Measurements from ENCODE around the gene PLAGL1. TPM values are rescaled to one million over a fixed set of nuclear protein-coding genes. Genes with fewer than 3 reads are reported as not detected.

The PLAGL1 gene
- total RNA-seq, 1 experiment from 2014 or later = 24.3 TPM

- in situ Hi-C loops (cut with HindIII; ENCODE audit: low pct_unique_long_range_greater_than_20kb, low sequenced_read_pairs) = no loop called here
- intact Hi-C loops (cut with micrococcal nuclease; ENCODE audit: unreplicated experiment) = no loop called here
- Histone ChIP-seq H3K9me3 (ENCODE audit: control insufficient read depth, insufficient read depth, low read depth, low read length) (no peaks in the 10 kb centered on the region), H3K4me1 (ENCODE audit: control insufficient read depth, insufficient read depth, low read length) (no peaks in the 10 kb centered on the region; the same call in 1 of the 2 replicates), H3K36me3 (ENCODE audit: control insufficient read depth, insufficient read depth, low read length) (no peaks in the 10 kb centered on the region), H3K27me3 (ENCODE audit: control insufficient read depth, insufficient read depth, low read length) (no peaks in the 10 kb centered on the region; the same call in 1 of the 2 replicates), H3K4me3 (ENCODE audit: low read depth in 2 of 2, low read length in 2 of 2) (no peak overlapping the region), H3K27ac (ENCODE audit: low read length) (no peak overlapping the region)
- no peak for TF ChIP-seq TCF7L2 (IDR thresholded peaks at IDR 0.05; ENCODE audit: low read depth, low read length)
- TF ChIP-seq REST (IDR thresholded peaks at IDR 0.05; ENCODE audit: insufficient read depth in 1 of 2, low read depth in 2 of 2, low read length in 1 of 2) = no peak
- no peak for TF ChIP-seq CTCF (IDR thresholded peaks at IDR 0.05)
- no peak for TF ChIP-seq POLR2AphosphoS5 (IDR thresholded peaks at IDR 0.05; ENCODE audit: low read depth, low read length)
- no peak for TF ChIP-seq SIN3A (IDR thresholded peaks at IDR 0.05; ENCODE audit: borderline replicate concordance, insufficient read depth, low read depth, low read length)
- DNase-seq (ENCODE audit: low read depth, low spot score) (no peak), ATAC-seq (no peak)
- CTCF ChIA-PET = no interaction called here
- POLR2A ChIA-PET = no interaction called here
- no TSS peak for BruUV-seq (replicated peaks)
Observed at GRCh38 chr6:143967706-143968376, 40.2 kb downstream of the PLAGL1 start.

DNA sequence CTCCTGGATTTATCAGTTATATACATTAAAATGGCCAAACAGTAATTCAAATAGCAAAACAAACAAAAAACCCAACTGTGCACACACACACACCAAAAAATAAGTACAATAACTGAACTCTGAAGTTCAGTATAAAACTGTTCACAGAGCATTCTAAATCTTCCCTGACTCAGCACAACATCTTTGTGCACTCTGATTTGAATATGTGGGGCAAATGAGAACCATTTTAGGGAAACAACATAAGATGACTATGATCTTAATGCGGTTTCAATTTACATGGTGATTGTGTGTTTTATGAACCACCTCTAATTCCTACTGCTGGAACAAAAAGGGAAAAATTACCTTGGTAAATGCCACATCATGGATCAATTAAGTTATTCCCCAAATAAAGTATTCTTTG, 41.7 kb downstream of the PLAGL1 start:
- no peak for DNase-seq (ENCODE audit: low read depth, low spot score)
- no TSS peak for BruUV-seq (replicated peaks)
- CTCF ChIA-PET = no interaction called here
- H3K27me3 ChIP-seq (ENCODE audit: control insufficient read depth, insufficient read depth, low read length) = peaks cover 2% of the 10 kb centered on the region; the same call in 1 of the 2 replicates
- TF ChIP-seq REST (IDR thresholded peaks at IDR 0.05; ENCODE audit: insufficient read depth in 1 of 2, low read depth in 2 of 2, low read length in 1 of 2) = no peak
- TF ChIP-seq POLR2AphosphoS5 (IDR thresholded peaks at IDR 0.05; ENCODE audit: low read depth, low read length) = no peak
- no peak for TF ChIP-seq SIN3A (IDR thresholded peaks at IDR 0.05; ENCODE audit: borderline replicate concordance, insufficient read depth, low read depth, low read length)
- no peak for TF ChIP-seq TCF7L2 (IDR thresholded peaks at IDR 0.05; ENCODE audit: low read depth, low read length)
- no peak for TF ChIP-seq CTCF (IDR thresholded peaks at IDR 0.05)
- no peak overlapping the region for H3K4me3 ChIP-seq (ENCODE audit: low read depth in 2 of 2, low read length in 2 of 2)
- POLR2A ChIA-PET = no interaction called here
- no peak overlapping the region for H3K27ac ChIP-seq (ENCODE audit: low read length)
- no peak for ATAC-seq
- H3K4me1 ChIP-seq (ENCODE audit: control insufficient read depth, insufficient read depth, low read length) = no peaks in the 10 kb centered on the region; the same call in 1 of the 2 replicates
- in situ Hi-C loops (cut with HindIII; ENCODE audit: low pct_unique_long_range_greater_than_20kb, low sequenced_read_pairs) = no loop called here
- no peaks in the 10 kb centered on the region for H3K36me3 ChIP-seq (ENCODE audit: control insufficient read depth, insufficient read depth, low read length)
- no peaks in the 10 kb centered on the region for H3K9me3 ChIP-seq (ENCODE audit: control insufficient read depth, insufficient read depth, low read depth, low read length)
- intact Hi-C loops (cut with micrococcal nuclease; ENCODE audit: unreplicated experiment) = no loop called here
